HG02870 (cell line): Measurements from ENCODE around the gene AKAP8.
"Not testable (repeated sequence)": the region's sequence is repeated elsewhere in the genome, so short reads cannot be mapped to it uniquely, and the experiment has no call there.

Source experiments
- ATAC-seq: cut with Tn5 transposase; IDR thresholded peaks from one replicate; pipeline ENCODE4 v1.9.1; 2021; ENCODE audit warnings: mild to moderate bottlenecking, moderate library complexity; ENCODE audit not compliant: unreplicated experiment

Gene AKAP8

GRCh38 chr19:15374105-15374651 lies 5.4 kb downstream of the AKAP8 start:
- ATAC-seq: no peak

DNA sequence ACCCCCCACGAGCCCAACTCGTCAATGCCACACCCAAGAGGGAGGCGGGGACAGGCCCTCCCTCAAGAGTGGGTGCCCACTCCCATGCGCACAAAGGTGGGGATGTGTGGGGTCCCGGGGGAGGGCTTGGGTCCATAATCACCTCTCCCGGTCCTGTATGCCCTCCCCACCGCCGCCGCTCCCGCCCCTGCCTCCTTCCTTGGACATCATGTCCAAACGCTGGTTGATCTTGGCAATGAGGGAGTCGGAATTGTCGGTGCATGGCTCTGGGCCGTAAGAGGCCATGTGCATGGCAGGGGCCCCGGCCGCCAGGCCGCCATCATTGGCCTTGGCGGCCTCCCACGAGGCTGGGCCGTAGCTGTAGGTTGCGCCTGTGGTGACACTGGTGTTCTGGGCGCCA lies 5.9 kb downstream of the AKAP8 start:
- ATAC-seq: no peak

GRCh38 chr19:15372891-15373301 lies 6.7 kb downstream of the AKAP8 start:
- no peak for ATAC-seq

- ATAC-seq: no peak
Observed at GRCh38 chr19:15372470-15372869, 7.1 kb downstream of the AKAP8 start.

- no peak for ATAC-seq
Observed at GRCh38 chr19:15371786-15372380, 7.7 kb downstream of the AKAP8 start.

DNA sequence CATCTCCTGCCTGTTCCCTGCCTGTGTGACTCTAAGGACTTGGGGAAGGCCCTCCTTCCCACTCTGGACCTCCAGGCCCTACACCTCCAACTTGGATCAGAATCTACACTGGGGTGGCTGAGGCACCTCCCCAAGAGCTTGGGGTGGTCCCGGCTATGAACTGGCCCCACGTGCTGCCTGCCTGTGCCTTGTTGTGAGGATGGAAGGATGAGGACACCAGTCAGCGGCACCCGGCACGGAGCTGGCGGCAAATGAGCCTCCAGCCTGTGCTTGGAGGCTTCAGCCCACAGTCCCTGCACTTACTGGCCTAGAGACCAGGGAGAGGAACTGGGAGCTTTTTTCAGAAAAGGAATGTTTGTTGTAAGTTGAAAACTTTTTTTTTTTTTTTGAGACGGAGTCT lies 8.5 kb downstream of the AKAP8 start:
- no peak for ATAC-seq

DNA sequence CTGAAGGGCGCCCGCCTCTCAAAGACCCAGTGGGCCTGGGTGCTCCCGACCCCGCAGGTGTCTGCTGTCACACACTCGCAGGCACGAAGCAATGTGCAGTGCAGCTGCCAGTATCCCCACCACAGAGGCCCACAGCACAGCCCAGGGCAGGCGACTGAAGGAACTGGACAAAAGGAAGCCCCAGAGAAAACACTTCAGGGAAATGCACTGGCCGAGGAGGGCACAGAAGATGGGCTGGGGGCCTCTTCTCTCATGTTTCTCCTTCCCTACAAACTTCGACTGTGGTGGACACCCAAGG lies 10.0 kb downstream of the AKAP8 start:
- no peak for ATAC-seq

- no peak for ATAC-seq
Observed at GRCh38 chr19:15368798-15369593, 10.6 kb downstream of the AKAP8 start.

DNA sequence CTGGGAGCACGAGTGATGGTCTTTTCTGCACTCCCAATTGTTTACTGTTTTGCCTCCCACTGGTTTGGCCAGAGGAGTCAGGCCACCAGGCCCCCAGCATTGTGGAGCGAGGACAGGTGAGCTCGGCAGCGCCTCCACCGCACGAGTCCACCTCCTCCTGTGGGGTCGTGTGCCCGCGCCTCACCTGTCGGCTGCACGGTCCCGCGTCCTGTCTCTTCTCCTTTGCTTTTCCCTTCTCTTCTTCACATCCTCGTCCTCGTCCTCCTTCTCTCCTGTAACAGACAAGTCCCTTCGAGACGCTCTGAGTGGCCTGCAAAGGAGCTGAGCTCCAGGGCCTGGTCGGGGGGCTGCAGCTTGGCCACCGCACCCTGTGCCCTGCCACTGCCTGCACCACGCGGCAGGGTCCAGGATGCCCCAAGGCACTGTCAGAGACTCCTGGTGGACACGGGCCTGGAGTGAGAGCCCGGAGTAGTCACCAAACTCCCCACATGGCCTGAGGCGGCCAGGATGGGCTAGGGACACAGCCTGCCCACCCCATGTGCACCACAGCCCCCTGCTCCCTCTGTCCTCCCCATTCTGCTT lies 11.4 kb downstream of the AKAP8 start:
- ATAC-seq: no peak

GRCh38 chr19:15367439-15367838 lies 12.1 kb downstream of the AKAP8 start:
- ATAC-seq: no peak

- ATAC-seq: no peak
Observed at GRCh38 chr19:15365264-15365663, 14.3 kb downstream of the AKAP8 start.

DNA sequence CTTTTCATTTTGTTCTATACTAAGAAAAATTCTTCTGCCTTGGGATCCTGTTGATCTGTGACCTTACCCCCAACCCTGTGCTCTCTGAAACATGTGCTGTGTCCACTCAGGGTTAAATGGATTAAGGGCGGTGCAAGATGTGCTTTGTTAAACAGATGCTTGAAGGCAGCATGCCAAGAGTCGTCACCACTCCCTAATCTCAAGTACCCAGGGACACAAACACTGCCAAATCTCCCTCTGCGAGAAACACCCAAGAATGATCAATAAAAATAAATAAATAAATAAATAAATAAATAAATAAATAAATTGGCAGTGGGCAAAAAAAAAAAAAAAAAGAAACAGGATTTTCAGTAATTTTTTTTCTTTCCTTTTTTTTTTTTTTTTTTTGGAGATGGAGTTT lies 15.8 kb downstream of the AKAP8 start:
- not testable (repeated sequence) for ATAC-seq

GRCh38 chr19:15363048-15363447 lies 16.5 kb downstream of the AKAP8 start:
- ATAC-seq: not testable (repeated sequence)

DNA sequence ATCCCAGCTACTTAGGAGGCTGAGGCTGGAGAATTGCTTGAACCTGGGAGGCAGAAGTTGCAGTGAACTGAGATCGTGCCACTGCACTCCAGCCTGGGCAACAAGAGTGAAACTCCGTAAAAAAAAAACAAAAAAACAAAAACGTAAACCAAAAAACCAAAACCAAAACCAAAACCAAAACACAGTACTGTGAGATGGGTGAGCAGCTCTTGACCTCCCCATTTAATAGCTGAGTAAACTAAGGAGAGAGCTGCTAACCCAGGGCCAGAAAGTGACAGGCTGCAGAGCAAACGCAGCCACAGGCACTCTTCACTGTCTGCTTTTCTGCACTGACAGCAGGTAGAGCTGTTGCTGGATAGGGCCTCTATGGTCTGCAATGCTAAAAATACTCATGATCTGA lies 19.6 kb downstream of the AKAP8 start:
- not testable (repeated sequence) for ATAC-seq

DNA sequence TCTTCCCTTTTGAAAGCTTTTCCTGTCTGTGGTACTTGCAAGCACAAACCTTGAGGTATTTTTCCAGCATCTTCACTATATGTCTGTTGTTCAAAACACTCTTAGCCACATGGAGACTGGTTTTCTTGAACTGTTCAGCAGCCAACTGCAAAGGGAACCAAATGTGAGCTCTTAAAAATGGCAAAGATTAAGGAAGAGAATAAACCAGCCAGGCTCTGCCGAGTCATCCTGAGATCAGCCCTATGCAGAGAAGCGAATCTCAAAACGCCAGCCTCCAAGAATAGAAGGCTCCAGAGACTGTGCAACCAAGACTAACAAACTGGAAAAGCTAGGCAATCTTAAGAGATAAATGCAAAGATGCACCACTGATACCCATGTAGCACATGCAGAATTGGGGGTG lies 20.7 kb downstream of the AKAP8 start:
- no peak for ATAC-seq

DNA sequence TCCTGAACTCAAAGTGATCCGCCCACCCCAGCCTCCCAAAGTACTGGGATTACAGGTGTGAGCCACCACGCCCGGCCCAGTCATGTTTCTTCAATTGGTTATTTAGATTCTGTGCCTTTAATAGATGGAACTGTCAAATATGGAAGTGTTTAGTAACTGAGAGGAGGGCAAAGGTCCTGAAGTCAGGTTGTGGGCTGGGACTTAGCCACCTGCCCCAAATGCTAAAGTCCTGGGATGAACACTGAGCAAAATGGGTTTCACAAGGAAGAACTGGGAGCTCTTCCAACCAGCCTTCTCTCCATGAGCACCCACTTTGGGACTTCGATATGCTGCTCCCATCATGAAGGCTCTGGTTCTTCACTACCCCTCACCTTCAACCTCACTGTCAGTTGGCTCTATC lies 21.7 kb downstream of the AKAP8 start:
- no peak for ATAC-seq

GRCh38 chr19:15354566-15355296 lies 24.9 kb downstream of the AKAP8 start:
- no peak for ATAC-seq

- ATAC-seq: no peak
Observed at GRCh38 chr19:15353908-15354307, 25.7 kb downstream of the AKAP8 start.

GRCh38 chr19:15352535-15352934 lies 27.1 kb downstream of the AKAP8 start:
- ATAC-seq: not testable (repeated sequence)

DNA sequence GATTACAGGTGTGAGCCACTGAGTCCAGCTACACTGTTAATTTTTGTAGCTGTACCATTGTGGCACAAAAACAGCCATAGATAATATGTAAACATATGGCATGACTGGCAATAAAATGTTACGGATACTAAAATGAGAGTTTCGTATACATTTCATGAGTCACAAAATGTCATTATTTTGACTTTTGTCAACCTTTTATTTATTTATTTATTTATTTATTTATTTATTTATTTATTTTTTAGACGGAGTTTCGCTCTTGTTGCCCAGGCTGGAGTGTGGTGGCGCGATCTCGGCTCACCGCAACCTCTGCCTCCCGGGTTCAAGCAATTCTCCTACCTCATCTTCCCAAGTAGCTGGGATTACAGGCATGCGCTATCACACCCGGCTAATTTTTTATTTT lies 38.3 kb downstream of the AKAP8 start:
- not testable (repeated sequence) for ATAC-seq

GRCh38 chr19:15340086-15340485 lies 39.5 kb downstream of the AKAP8 start:
- ATAC-seq: no peak
